ENCODE measurements around the gene ITPK1. TPM values are rescaled to one million over a fixed set of nuclear protein-coding genes. Genes with fewer than 3 reads are reported as not detected.

The ITPK1 gene
- total RNA-seq, 3 donors from 2014 or later (not counting 1 experiment from before 2014, with no cell fraction given) = 73.2 to 74.8 (median 74.4) TPM

GRCh38 chr14:92958373-92959188, 157.1 kb downstream of the ITPK1 start:
- Histone ChIP-seq H3K4me1 (ENCODE audit: control insufficient read depth, insufficient read depth, low read length) (no peaks in the 10 kb centered on the region), H3K9me3 (ENCODE audit: control insufficient read depth, insufficient read depth, low read length) (no peaks in the 10 kb centered on the region), H3K27ac (ENCODE audit: low read length) (no peak overlapping the region), H3K36me3 (ENCODE audit: control insufficient read depth, insufficient read depth, low read length) (peaks cover 45% of the 10 kb centered on the region), H3K27me3 (ENCODE audit: control insufficient read depth, insufficient read depth, low read length) (no peaks in the 10 kb centered on the region), H3K4me3 (ENCODE audit: low read length) (no peak overlapping the region)
- TF ChIP-seq CTCF (IDR thresholded peaks at IDR 0.05) = no peak
- ATAC-seq = no peak
- H3K4me3 Mint-ChIP-seq = no peak overlapping the region
- no peak for DNase-seq
- no peaks in the 10 kb centered on the region for H3K9me3 Mint-ChIP-seq
- 96% methylated on average over 22 of the region's 22 CpGs for WGBS (ENCODE audit: insufficient coverage)
- no peaks in the 10 kb centered on the region for H3K36me3 Mint-ChIP-seq
- H3K4me1 Mint-ChIP-seq = peaks cover 0 to 7% of the 10 kb centered on the region in 2 donors
- intact Hi-C loops (cut with micrococcal nuclease) = no loop called here
- no peaks in the 10 kb centered on the region for H3K27me3 Mint-ChIP-seq (ENCODE audit: low read depth in 2 of 2)
- no peak overlapping the region for H3K27ac Mint-ChIP-seq

DNA sequence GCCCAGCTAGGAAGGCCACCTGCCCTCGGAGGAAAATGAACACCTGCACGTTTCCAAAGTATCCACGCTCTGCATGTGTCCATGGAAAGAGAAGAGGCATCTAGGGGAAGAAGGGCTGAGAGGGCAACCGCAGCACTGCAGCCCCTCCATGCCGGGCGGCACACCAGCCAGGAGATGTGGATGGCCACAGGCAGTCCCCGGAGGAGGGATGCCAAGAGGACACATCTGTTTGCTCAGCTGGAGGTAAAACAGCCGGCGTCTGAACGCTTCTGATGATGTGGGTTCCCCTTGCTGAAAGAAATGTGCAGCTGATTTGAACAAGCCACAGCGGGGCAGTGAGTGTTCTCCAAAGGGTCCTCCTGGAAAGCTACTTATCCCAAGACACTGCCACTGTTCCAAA, 158.8 kb downstream of the ITPK1 start:
- peaks cover 46% of the 10 kb centered on the region for H3K36me3 ChIP-seq (ENCODE audit: control insufficient read depth, insufficient read depth, low read length)
- TF ChIP-seq CTCF (IDR thresholded peaks at IDR 0.05) = no peak
- H3K4me1 ChIP-seq (ENCODE audit: control insufficient read depth, insufficient read depth, low read length) = peaks cover 4% of the 10 kb centered on the region
- H3K27me3 ChIP-seq (ENCODE audit: control insufficient read depth, insufficient read depth, low read length) = no peaks in the 10 kb centered on the region
- H3K4me3 ChIP-seq (ENCODE audit: low read length) = no peak overlapping the region
- no peak overlapping the region for H3K27ac ChIP-seq (ENCODE audit: low read length)
- DNase-seq = no peak
- peaks cover 4 to 5% of the 10 kb centered on the region in 2 donors for H3K4me1 Mint-ChIP-seq
- H3K9me3 ChIP-seq (ENCODE audit: control insufficient read depth, insufficient read depth, low read length) = no peaks in the 10 kb centered on the region
- intact Hi-C loops (cut with micrococcal nuclease) = no loop called here
- no peaks in the 10 kb centered on the region for H3K9me3 Mint-ChIP-seq
- WGBS (ENCODE audit: insufficient coverage) = 96% methylated on average over 11 of the region's 11 CpGs
- H3K27me3 Mint-ChIP-seq (ENCODE audit: low read depth in 2 of 2) = no peaks in the 10 kb centered on the region
- H3K27ac Mint-ChIP-seq = no peak overlapping the region
- ATAC-seq = no peak
- no peak overlapping the region for H3K4me3 Mint-ChIP-seq
- H3K36me3 Mint-ChIP-seq = no peaks in the 10 kb centered on the region

DNA sequence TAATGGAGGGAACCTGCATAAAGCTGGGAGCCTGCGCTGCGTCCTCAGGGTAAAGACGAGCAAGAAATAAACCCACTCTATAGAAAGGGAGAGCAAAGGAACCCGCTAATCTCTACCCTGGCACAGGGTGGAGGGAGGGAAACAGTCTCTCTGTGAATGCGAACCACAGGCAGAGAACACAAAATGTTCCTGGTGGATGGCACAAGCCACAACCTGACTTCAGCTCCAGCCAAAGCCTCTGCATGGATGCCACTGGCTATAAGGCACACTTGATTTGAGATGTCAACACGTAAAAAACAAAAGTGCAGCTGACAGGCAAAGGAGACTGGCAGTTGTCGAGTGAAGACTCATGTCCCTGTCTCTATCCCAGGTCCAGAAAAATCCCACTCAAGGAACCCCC, 160.3 kb downstream of the ITPK1 start:
- 95% methylated on average over 6 of the region's 7 CpGs for WGBS (ENCODE audit: insufficient coverage)
- Mint-ChIP-seq H3K4me1 (peaks cover 6 to 8% of the 10 kb centered on the region in 2 donors), H3K36me3 (no peaks in the 10 kb centered on the region), H3K9me3 (no peaks in the 10 kb centered on the region), H3K27me3 (ENCODE audit: low read depth in 2 of 2) (no peaks in the 10 kb centered on the region), H3K4me3 (no peak overlapping the region), H3K27ac (no peak overlapping the region)
- H3K4me3 ChIP-seq (ENCODE audit: low read length) = no peak overlapping the region
- DNase-seq = no peak
- TF ChIP-seq CTCF (IDR thresholded peaks at IDR 0.05) = no peak
- H3K36me3 ChIP-seq (ENCODE audit: control insufficient read depth, insufficient read depth, low read length) = peaks cover 41% of the 10 kb centered on the region
- H3K27ac ChIP-seq (ENCODE audit: low read length) = no peak overlapping the region
- H3K4me1 ChIP-seq (ENCODE audit: control insufficient read depth, insufficient read depth, low read length) = peaks cover 8% of the 10 kb centered on the region
- H3K9me3 ChIP-seq (ENCODE audit: control insufficient read depth, insufficient read depth, low read length) = no peaks in the 10 kb centered on the region
- no peak for ATAC-seq
- no peaks in the 10 kb centered on the region for H3K27me3 ChIP-seq (ENCODE audit: control insufficient read depth, insufficient read depth, low read length)
- intact Hi-C loops (cut with micrococcal nuclease) = no loop called here
